Epithelial cell of esophagus (primary cell): ENCODE results near the gene TXNDC5.

Experiments used
- DNase-seq: peaks from one replicate; pipeline ENCODE4 v3.0.0; 2010; ENCODE audit warnings: low read depth
- H3K4me3 ChIP-seq: 2 replicates; pipeline ENCODE4 v1.5.1; 2011; ENCODE audit warnings: mild to moderate bottlenecking, low read length, control low read depth
- TF ChIP-seq, protein P1 (sequence below): IDR thresholded peaks from 2 replicates; pipeline ENCODE4 v1.5.1; 2011; ENCODE audit warnings: low read depth, mild to moderate bottlenecking, low read length, control low read depth, inconsistent platforms; ENCODE audit not compliant: insufficient read depth; ENCODE audit errors: missing control alignments

The TXNDC5 gene

DNA sequence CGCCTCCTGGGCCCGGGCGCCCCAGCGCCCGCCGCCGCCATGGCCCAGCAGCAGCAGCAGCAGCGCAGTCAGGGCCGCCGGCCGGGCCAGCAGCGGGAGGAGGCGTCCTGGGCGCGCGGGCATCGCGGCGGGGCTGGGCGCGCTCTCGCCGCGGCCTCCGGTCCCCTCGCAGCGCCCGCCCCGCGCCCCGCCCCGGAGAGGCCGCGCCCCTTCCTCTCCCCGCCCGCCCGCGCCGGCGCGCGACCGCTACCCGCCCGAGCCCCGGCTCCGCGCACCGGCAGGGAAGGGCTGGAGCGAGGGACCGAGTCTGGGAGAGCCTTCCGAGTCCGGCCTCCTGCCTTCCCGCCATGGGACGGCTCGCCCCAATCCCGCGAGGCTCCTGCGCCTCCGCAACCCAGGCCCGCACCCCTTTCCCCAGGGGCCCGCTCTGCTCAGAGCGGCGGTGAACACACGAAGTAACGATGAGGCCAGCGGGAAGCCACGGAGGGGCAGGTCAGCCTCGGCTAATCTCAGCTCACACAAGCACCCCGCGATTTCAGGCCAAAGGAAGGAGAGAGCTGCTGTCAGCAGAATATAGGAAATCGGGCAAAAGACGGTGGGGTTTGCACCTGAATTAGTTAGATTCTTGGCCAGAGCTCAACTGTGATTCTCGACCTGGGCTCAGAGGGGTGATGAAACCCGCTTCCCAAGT lies at the start of gene TXNDC5:
TSS of gene TXNDC5 (minus strand) at position 135 of the 691 bp plus-strand sequence. CDS start at position 123, 12 bp downstream.
- DNase-seq = peak; percentile 81
- TF ChIP-seq, protein P1, sequence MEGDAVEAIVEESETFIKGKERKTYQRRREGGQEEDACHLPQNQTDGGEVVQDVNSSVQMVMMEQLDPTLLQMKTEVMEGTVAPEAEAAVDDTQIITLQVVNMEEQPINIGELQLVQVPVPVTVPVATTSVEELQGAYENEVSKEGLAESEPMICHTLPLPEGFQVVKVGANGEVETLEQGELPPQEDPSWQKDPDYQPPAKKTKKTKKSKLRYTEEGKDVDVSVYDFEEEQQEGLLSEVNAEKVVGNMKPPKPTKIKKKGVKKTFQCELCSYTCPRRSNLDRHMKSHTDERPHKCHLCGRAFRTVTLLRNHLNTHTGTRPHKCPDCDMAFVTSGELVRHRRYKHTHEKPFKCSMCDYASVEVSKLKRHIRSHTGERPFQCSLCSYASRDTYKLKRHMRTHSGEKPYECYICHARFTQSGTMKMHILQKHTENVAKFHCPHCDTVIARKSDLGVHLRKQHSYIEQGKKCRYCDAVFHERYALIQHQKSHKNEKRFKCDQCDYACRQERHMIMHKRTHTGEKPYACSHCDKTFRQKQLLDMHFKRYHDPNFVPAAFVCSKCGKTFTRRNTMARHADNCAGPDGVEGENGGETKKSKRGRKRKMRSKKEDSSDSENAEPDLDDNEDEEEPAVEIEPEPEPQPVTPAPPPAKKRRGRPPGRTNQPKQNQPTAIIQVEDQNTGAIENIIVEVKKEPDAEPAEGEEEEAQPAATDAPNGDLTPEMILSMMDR = no peak

DNA sequence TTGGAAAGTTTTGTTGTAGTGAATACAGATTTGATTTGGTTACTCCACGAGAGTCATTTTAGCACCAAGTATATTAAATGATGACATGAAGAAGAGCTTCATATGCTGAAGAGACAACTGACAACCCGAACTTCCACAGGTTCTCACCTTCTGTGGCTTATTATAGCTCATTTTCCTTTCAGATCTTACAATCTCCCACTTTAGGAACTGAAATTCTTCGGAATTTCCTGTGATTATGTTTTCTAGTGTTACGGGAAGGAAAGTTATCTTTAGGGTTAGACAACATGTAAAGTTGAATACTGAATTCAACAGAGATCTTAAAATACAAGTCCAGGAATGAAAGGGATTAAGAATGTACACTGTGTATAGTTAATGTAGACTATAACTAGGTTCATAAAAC lies 49.6 kb upstream of the TXNDC5 start:
- TF ChIP-seq, protein P1 = no peak
- H3K4me3 ChIP-seq = no peak overlapping the region
- DNase-seq = no peak

More for the DNA sequence above, at the start of gene TXNDC5:
- peak within 1 kb of the TSS; percentile 72 for H3K4me3 ChIP-seq

DNA sequence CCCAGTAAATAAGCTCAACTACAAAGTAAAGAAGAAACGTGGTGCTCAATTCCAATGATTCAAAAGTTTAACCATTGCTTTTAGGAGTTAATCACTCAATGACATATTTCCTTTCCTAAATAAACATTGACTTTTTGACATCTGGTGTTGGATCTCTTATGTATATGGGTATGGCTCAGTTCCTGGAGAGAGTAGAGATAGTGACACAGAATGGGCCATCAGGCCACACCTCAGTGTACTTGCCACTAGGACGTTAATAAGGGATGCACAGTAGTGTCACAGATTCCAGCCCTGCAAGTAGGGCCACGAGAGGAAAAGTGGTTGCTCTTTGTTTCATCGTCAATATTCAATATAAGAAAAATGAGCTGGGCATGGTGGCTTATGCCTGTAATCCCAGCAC lies 48.9 kb upstream of the TXNDC5 start:
- no peak for DNase-seq
- H3K4me3 ChIP-seq = no peak overlapping the region
- TF ChIP-seq, protein P1 = no peak

DNA sequence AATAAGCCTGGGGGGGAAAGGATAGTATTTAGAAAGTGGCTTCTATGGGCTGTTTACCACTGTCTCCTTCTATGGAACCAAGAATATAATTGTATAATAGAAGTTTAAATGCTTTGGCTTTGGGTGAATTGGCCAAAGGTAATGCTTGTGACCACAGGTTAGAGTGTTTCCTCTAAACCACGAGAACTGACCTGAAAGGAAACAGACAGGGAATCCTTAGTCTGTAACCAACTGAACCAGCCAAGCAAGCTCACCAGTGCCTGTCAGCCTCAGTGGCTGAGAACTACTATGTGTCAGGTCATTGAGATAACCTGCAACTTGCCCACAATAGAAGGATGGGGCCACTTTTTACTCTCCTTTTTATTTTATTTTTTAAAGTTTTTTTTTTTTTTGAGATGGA lies 47.9 kb upstream of the TXNDC5 start:
- H3K4me3 ChIP-seq = no peak overlapping the region
- TF ChIP-seq, protein P1 = no peak

DNA sequence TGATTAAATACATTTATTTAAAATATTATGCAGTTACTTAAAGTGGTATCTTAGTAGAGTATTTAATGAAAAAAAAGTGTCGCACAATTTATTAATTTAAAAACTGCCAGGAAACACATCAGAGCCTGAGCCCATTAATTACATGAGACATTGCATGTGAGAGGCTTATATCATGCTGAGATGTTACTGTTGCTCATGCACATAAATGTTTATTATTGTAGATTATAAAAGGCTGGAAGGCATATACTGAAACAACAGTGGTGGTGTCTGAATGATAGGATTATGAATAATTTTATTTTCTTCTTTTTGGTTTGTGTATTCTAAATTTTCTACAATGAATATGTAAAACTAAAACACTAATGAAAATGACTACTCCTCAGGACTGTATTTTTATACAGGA lies 45.7 kb upstream of the TXNDC5 start:
- no peak for DNase-seq
- H3K4me3 ChIP-seq = no peak overlapping the region
- TF ChIP-seq, protein P1 = no peak

More for the DNA sequence above, 47.9 kb upstream of the TXNDC5 start:
- DNase-seq = no peak

- H3K4me3 ChIP-seq = no peak overlapping the region
- no peak for DNase-seq
- TF ChIP-seq, protein P1 = no peak
Observed at GRCh38 chr6:7954477-7955200, 44.1 kb upstream of the TXNDC5 start.
